BLaER1 (cell line): ENCODE data around the gene IGFL4.

ENCODE experiments used
- H3K27ac ChIP-seq: shearing (Covaris generic); formaldehyde crosslinking; 2 replicates; pipeline ENCODE4 v1.8.1; 2022
- H3K27me3 ChIP-seq: shearing (Covaris generic); formaldehyde crosslinking; 2 replicates; pipeline ENCODE4 v1.8.1; 2022
- H3K36me3 ChIP-seq: shearing (Covaris generic); formaldehyde crosslinking; 2 replicates; pipeline ENCODE4 v1.8.1; 2022
- H3K4me1 ChIP-seq: shearing (Covaris generic); formaldehyde crosslinking; 2 replicates; pipeline ENCODE4 v1.8.1; 2022
- H3K4me2 ChIP-seq: shearing (Covaris generic); formaldehyde crosslinking; 2 replicates; pipeline ENCODE4 v1.8.1; 2022
- H3K4me3 ChIP-seq: shearing (Covaris generic); formaldehyde crosslinking; 2 replicates; pipeline ENCODE4 v1.8.1; 2022
- H3K9ac ChIP-seq: shearing (Covaris generic); formaldehyde crosslinking; 2 replicates; pipeline ENCODE4 v1.8.1; 2022
- H3K9me3 ChIP-seq: shearing (Covaris generic); formaldehyde crosslinking; 2 replicates; pipeline ENCODE4 v1.8.1; 2022
- H4K20me1 ChIP-seq: shearing (Covaris generic); formaldehyde crosslinking; 2 replicates; pipeline ENCODE4 v1.8.1; 2022
- Cebpa-rat ChIP-seq: shearing (Covaris generic); IDR thresholded peaks from 2 replicates; pipeline ENCODE4 v1.8.1; 2022

The IGFL4 gene

DNA sequence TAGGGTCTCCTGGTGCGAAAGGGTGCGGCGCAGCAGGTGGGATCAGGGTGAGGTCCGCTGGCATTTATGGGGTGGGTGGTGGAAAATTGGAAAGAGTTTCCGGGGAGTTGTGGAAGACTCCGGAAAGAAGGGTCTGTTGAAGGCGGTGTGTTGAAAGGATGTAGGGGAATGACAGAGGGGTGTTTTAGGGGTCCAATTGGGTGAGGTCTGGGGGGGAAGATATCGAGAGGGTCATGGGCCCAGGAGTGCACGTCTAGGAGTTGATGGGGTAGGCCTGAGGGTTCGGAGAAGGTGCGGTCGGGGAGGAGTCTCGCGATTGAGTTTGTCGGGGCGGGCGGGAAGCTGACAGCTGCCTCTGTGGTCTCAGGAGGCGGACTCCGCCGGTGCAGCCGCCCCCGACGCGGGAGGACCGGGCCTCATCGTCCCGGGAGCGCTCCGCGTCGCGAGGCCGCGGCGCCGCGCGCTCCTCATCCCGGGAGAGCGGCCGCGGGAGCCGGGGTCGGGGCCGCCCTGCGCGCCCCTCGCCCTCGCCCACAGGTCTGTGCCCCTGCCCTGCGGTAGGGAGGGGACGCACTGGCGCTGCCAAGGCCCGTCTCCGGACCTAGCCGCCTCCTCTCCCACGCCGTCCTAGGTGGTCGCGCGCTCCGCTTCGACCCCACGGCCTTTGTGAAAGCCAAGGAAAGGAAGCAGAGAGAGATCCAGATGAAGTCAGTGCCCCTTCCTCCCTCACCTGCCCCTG, 24.9 kb downstream of the IGFL4 start:
- Histone ChIP-seq H3K4me2 (peak overlapping the region; percentile 93), H3K9ac (peak overlapping the region; percentile 57; the same call in 1 of the 2 replicates), H3K36me3 (peaks cover 28% of the 10 kb centered on the region), H4K20me1 (peaks cover 52% of the 10 kb centered on the region), H3K27me3 (peaks cover 36% of the 10 kb centered on the region), H3K4me3 (peak overlapping the region; percentile 69), H3K4me1 (peaks cover 31% of the 10 kb centered on the region), H3K27ac (no peak overlapping the region), H3K9me3 (no peaks in the 10 kb centered on the region)
- no peak for TF ChIP-seq Cebpa-rat

DNA sequence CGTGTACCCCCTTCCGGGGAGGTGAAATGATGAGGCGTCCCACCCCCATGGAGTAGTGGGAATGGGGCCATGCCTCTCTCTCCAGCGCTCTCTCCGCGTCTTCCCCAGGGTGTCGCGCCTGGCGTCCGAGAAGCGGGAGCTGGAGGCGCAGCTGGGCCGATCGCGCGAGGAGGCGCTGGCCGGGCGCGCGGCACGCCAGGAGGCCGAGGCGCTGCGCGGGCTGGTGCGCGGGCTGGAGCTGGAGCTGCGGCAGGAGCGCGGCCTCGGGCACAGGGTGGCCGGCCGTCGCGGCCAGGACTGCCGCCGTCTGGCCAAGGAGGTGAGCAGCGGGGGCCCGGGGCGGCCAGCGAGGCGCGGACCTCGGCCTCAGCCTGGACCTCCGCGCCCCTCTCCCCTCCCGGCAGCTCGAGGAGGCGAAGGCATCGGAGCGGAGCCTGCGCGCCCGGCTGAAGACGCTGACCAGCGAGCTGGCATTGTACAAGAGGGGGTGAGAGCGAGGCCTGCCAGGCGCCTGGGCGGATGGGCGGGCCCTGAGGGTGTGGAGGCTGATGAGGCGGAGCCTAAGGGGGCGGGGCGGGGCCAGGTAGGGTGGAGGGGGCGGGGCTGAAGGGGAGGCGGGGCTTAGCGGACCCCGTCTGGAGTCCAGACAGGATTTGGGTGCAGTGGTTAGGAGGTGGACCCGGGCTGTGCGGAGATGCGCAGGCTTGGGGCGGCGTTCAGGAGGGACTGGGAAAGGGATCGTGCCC, 25.7 kb downstream of the IGFL4 start:
- Histone ChIP-seq H3K9me3 (no peaks in the 10 kb centered on the region), H3K9ac (no peak overlapping the region), H3K4me2 (peak overlapping the region; percentile 93), H3K27ac (no peak overlapping the region), H3K4me1 (peaks cover 31% of the 10 kb centered on the region), H3K36me3 (peaks cover 33% of the 10 kb centered on the region), H3K27me3 (peaks cover 36% of the 10 kb centered on the region), H4K20me1 (peaks cover 56% of the 10 kb centered on the region), H3K4me3 (peak overlapping the region; percentile 69; the same call in 1 of the 2 replicates)
- TF ChIP-seq Cebpa-rat: no peak

DNA sequence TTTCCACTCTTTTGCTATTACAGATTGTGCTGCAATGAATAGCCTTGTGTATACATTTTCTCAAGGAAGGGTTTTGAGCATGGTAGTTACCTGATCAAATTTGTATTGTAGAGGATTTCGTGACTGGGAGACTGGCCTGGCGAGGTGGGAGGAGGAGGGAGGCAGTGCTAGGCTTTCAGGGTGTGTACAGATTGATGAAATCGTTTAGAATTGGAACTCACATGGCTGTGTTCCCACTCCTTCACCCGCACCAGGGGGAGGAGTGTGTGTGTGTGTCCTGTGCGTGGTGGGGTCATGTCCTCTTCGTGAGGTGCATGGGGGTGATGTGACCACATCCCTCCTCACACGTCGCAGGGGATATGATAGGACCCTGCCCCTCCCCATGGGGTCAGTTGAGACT, 26.3 kb downstream of the IGFL4 start:
- TF ChIP-seq Cebpa-rat: no peak
- H3K27me3 ChIP-seq: peaks cover 36% of the 10 kb centered on the region
- peaks cover 35% of the 10 kb centered on the region for H3K36me3 ChIP-seq
- no peak overlapping the region for H3K27ac ChIP-seq
- H3K9ac ChIP-seq: no peak overlapping the region
- H4K20me1 ChIP-seq: peaks cover 58% of the 10 kb centered on the region
- H3K9me3 ChIP-seq: no peaks in the 10 kb centered on the region
- H3K4me2 ChIP-seq: peak overlapping the region; percentile 22; the same call in 1 of the 2 replicates
- peaks cover 27% of the 10 kb centered on the region for H3K4me1 ChIP-seq
- no peak overlapping the region; the same call in 1 of the 2 replicates for H3K4me3 ChIP-seq

DNA sequence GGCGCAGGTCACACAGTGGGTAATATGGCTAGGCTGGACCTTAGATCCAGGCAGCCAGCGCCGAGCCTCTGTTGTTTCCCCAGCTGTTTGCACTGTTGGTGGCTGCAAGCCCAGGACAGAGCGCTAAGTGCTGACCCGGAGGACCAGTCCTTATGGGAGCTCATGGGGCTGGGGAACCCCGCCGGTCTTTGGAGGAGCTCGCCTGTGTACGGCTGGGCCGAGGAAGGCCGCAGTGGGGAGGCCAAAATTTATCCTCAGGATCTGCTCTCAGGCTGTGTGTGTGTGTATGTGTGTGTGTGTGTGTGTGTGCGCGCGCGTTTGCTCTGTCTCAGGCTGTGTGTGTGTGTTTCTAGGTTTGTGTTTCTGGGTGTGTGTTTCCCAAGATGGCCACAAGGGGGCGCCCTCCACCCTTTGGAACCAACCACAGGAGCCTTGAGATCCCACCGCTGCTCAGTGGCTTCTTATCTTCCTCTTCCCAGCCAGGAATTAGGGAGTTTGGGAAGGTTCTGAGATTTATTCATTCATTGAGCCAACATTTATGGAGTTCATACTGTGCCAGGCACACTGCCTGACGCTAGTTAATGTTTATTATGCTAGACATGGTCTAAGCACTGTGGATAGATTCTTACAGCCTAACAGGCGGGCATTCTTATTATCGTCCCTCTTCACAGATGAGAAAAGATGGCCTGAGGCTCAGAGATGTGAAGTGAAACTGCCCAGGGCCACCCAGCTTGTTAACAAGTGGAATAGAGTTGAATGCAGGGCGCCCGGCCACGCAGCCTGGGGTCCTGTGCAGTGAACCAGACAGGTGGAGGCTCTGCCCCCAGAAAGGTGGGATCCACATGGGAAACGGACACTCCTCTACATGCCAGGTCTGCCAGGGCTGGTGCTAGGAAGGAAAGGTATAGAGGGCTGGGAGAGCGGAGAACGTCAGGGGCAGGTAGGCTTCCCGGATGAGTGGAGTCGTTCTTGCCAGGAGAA, 31.0 kb downstream of the IGFL4 start:
- Histone ChIP-seq H3K36me3 (peaks cover 53% of the 10 kb centered on the region), H3K27ac (no peak overlapping the region), H3K9me3 (no peaks in the 10 kb centered on the region), H3K27me3 (peaks cover 18% of the 10 kb centered on the region), H4K20me1 (peaks cover 37% of the 10 kb centered on the region), H3K4me3 (no peak overlapping the region), H3K4me1 (peaks cover 2% of the 10 kb centered on the region; the same call in 1 of the 2 replicates), H3K4me2 (no peak overlapping the region), H3K9ac (no peak overlapping the region)
- TF ChIP-seq Cebpa-rat: no peak

DNA sequence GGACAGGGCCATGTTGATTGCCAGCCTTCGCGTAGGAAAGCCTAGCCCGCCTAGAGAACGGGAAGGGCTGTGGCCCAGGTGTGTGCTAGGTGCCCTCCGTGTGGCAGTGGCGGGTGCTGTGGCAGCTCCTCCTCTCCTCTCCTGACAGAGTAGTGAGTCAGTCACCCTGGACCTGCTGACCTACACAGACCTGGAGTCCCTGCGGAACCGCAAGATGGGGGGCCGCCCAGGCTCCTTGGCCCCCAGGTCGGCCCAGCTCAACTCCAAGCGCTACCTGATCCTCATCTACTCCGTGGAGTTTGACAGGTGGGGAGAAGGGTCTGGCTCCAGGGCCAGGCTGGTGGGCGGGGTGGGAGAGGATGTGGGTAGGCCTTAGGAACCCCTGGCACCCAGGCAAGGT, 34.4 kb downstream of the IGFL4 start:
- H3K9me3 ChIP-seq: no peaks in the 10 kb centered on the region
- H3K27me3 ChIP-seq: no peaks in the 10 kb centered on the region
- no peak for TF ChIP-seq Cebpa-rat
- no peak overlapping the region for H3K4me3 ChIP-seq
- no peak overlapping the region for H3K27ac ChIP-seq
- no peaks in the 10 kb centered on the region for H3K4me1 ChIP-seq
- peaks cover 32% of the 10 kb centered on the region for H4K20me1 ChIP-seq
- H3K9ac ChIP-seq: no peak overlapping the region
- H3K36me3 ChIP-seq: peaks cover 68% of the 10 kb centered on the region
- no peak overlapping the region for H3K4me2 ChIP-seq

DNA sequence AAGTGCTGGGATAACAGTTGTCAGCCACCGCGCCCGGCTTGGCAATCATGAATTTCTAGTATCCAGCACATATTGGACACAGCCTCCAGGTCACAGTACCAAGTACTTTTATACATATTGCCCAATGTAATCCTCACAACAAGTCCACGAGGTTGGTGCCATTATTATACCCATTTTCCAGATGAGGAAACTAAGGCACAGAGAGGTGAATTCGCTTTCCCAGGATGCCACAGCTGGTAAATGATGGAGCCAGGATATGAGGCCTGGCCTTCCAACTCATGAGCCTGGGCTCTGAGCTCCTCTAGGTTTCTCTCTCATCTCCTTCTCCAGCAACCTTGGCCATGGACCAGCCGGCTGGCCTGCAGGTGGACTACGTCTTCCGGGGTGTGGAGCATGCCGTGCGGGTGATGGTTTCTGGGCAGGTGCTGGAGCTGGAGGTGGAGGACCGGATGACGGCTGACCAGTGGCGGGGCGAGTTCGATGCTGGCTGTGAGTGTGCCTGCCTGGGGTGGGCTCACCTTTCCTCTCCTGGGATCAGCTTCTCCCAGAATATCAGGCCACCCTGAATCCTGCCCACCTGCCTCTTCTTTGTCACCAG, 38.0 kb downstream of the IGFL4 start:
- H3K27ac ChIP-seq: no peak overlapping the region
- no peak overlapping the region for H3K4me3 ChIP-seq
- no peak overlapping the region for H3K9ac ChIP-seq
- TF ChIP-seq Cebpa-rat: no peak
- peaks cover 58% of the 10 kb centered on the region for H3K36me3 ChIP-seq
- no peak overlapping the region for H3K4me2 ChIP-seq
- H4K20me1 ChIP-seq: peaks cover 53% of the 10 kb centered on the region
- H3K9me3 ChIP-seq: no peaks in the 10 kb centered on the region
- peaks cover 22% of the 10 kb centered on the region for H3K4me1 ChIP-seq
- H3K27me3 ChIP-seq: peaks cover 28% of the 10 kb centered on the region

DNA sequence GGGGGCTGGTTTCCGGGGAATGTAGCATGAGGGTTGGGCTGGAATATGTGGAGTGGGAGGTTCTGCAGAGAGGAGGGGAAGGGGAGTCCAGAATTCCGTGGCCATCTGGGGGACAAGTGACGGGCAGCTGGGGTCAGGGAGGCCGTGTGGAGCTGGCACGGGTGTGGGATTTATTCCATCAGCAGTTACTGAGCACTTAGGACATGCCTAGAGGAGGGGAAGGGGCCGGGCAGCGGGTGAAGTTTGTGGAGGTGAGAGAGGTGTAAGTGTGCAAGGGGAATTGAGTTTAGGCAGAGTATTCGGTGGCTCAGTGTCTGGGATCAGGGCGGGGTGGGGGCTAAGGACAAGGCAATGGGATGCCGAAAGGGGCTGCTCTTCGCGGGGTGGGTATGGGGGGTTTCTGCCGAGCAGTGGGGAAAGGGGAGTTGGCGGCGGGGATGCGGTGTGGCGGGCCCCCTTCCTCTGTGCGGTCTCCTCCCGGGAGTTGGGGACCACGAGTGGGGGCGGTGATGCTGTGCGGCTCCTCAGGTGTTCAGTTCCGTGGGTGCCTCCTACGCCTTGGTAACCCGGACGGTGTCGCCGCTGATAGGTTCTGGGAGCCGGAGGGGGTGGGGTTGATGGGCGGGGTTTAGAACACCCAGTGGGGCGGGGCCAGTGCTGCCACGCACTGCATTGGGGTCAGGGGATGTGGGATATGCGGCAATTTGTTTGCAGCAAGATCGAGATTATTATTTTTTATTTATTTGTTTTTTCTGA, 40.1 kb downstream of the IGFL4 start:
- no peak for TF ChIP-seq Cebpa-rat
- Histone ChIP-seq H3K9me3 (no peaks in the 10 kb centered on the region), H3K4me1 (peaks cover 33% of the 10 kb centered on the region), H3K4me2 (peak overlapping the region; percentile 53), H3K27me3 (peaks cover 28% of the 10 kb centered on the region), H4K20me1 (peaks cover 53% of the 10 kb centered on the region), H3K4me3 (no peak overlapping the region), H3K36me3 (peaks cover 50% of the 10 kb centered on the region), H3K27ac (no peak overlapping the region), H3K9ac (no peak overlapping the region)

DNA sequence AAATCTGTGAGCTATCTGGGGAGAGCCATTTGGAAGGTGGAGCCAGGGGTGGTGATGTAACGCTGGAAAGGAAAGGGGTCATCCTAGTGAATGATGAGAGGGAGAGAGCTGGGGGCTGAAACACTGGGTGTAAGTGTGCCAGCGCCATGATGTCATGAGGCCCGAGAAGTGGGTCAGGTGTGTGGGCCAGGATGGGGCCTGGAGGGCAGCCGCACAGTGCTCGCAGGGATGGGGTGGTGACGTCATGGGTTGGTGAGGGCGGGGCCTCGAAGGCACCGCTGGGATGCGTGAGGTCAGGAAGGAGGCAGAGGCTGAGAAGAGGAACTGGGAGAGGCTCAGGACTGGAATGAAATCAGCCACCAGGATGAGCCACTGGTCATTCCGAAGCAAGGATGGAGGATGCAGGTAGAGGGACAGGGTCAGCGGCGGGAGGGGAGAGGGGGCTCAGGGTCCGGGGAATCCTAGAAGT, 41.1 kb downstream of the IGFL4 start:
- peaks cover 34% of the 10 kb centered on the region for H3K4me1 ChIP-seq
- H3K9me3 ChIP-seq: no peaks in the 10 kb centered on the region
- peak overlapping the region; percentile 53; the same call in 1 of the 2 replicates for H3K4me2 ChIP-seq
- peaks cover 42% of the 10 kb centered on the region for H3K36me3 ChIP-seq
- H3K27ac ChIP-seq: no peak overlapping the region
- TF ChIP-seq Cebpa-rat: no peak
- peaks cover 53% of the 10 kb centered on the region for H4K20me1 ChIP-seq
- H3K27me3 ChIP-seq: peaks cover 28% of the 10 kb centered on the region
- no peak overlapping the region for H3K4me3 ChIP-seq
- H3K9ac ChIP-seq: no peak overlapping the region
